Breast epithelium (tissue), 3 donors: Measurements from ENCODE around the gene NTSR1.

Source experiments
- POLR2AphosphoS5 ChIP-seq, 3 donors: sonication (generic); formaldehyde crosslinking; IDR thresholded peaks; one replicate each; pipeline ENCODE4 v1.6.1; 2017; ENCODE audit warnings: antibody characterized with exemption in 3 of 3
- TF ChIP-seq, protein P1 (sequence below), 3 donors: fragments of 450-650 bp; IDR thresholded peaks; one replicate each; pipeline ENCODE4 v1.5.1; 2016 to 2017; ENCODE audit warnings: antibody characterized with exemption in 3 of 3, mild to moderate bottlenecking in 3 of 3, moderate library complexity in 3 of 3

DNA sequence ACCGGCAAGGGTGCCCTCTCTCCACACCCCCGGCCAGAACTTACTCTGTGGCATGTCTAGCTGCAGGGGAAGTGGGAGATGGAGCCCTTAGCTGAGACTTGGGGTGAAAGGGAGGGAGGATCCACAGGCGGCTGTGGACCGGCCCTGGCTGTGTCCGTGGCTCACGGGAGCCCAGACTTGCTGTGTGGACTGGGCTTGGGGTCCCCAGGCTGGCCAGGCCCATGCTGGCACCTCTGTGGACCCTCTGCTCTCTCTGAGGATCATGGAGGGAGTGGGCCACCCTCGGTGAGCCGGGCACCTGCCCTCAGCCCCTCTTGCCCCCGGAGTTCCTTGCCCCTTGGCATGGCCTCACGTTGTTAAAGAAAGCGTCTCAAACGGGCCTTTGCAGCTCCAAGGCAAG, 8.9 kb upstream of the NTSR1 start:
- TF ChIP-seq, protein P1, sequence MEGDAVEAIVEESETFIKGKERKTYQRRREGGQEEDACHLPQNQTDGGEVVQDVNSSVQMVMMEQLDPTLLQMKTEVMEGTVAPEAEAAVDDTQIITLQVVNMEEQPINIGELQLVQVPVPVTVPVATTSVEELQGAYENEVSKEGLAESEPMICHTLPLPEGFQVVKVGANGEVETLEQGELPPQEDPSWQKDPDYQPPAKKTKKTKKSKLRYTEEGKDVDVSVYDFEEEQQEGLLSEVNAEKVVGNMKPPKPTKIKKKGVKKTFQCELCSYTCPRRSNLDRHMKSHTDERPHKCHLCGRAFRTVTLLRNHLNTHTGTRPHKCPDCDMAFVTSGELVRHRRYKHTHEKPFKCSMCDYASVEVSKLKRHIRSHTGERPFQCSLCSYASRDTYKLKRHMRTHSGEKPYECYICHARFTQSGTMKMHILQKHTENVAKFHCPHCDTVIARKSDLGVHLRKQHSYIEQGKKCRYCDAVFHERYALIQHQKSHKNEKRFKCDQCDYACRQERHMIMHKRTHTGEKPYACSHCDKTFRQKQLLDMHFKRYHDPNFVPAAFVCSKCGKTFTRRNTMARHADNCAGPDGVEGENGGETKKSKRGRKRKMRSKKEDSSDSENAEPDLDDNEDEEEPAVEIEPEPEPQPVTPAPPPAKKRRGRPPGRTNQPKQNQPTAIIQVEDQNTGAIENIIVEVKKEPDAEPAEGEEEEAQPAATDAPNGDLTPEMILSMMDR (IDR thresholded peaks at IDR 0.05) = no peak
- no peak for TF ChIP-seq POLR2AphosphoS5 (IDR thresholded peaks at IDR 0.05)
